GM19240 (cell line): ENCODE data around the gene NUP88.
"Not testable (repeated sequence)": the region's sequence is repeated elsewhere in the genome, so short reads cannot be mapped to it uniquely, and the experiment has no call there.

ENCODE experiments used
- DNase-seq: peaks from one replicate; pipeline ENCODE4 v3.0.0; 2011; ENCODE audit warnings: low spot score; ENCODE audit not compliant: insufficient read length

The NUP88 gene

GRCh38 chr17:5419356-5419958 is at the start of gene NUP88:
TSS of gene NUP88 (minus strand) at chr17:5419662. CDS start at chr17:5419650, 12 bp downstream.
- peak; percentile 90 for DNase-seq

DNA sequence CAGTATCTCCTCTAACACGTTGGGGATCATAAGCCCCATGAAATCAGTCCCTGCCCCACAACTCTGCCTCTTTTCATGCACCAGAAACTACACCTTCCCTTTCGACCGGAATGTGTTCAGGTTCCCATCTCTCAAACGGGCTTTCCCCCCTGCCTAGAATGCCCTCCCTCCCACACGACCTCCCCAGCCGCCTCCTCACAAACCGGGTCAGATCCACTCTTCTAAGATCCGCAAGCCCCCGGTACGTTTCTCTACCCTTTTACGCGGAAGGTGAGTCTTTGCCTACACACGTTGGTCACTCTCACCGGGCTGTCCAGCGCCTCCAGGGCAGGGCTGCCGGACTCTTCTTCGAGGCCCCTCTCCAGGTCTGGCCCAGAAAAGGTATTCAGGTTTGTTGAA is 48.6 kb upstream of the NUP88 start:
- DNase-seq, result no peak

- DNase-seq, result no peak
Measured at GRCh38 chr17:5467416-5467815, 48.0 kb upstream of the NUP88 start.

DNA sequence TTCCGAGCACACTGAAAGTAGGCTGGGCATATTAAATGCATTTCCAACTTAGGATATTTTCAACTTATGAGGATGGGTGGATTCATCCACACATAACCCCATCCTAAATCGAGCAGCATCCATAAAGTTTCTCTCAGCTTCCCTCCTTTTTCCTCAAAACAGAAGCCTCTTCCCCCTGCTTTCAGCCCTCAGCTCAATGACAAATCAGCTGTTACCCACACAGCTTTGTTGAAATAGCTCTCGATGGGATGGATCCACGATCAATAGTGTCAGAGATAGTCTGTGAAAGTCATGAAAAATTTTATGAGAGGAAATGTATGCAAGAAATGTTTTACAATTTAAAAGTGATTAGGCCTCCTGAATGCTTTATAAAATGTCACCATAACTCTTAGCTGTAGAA is 46.8 kb upstream of the NUP88 start:
- DNase-seq, result no peak

- no peak for DNase-seq
Measured at GRCh38 chr17:5464717-5465507, 45.5 kb upstream of the NUP88 start.

GRCh38 chr17:5446786-5447185 is 27.3 kb upstream of the NUP88 start:
- no peak for DNase-seq

- no peak for DNase-seq
Measured at GRCh38 chr17:5444209-5444608, 24.7 kb upstream of the NUP88 start.

DNA sequence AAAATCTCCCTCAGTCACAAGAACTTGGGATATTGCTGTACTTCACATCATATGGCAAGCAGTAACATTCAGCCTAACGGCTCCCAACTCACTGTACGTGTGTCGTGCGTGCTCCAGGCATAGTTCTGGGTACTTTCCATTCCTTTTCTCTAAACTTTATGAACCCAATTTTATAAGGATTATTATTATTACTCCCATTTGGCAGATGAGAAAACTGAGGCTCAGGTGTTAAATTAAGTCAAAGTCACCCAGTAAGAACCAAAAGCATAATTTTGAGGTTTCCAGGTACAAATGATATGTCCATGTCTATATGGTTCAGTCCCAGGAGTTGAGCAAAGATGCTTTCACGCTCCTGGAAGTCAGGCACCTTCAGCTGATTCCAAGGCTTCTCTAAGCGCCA is 24.3 kb upstream of the NUP88 start:
- DNase-seq, result no peak

- no peak for DNase-seq
Measured at GRCh38 chr17:5439446-5439764, 19.9 kb upstream of the NUP88 start.

DNA sequence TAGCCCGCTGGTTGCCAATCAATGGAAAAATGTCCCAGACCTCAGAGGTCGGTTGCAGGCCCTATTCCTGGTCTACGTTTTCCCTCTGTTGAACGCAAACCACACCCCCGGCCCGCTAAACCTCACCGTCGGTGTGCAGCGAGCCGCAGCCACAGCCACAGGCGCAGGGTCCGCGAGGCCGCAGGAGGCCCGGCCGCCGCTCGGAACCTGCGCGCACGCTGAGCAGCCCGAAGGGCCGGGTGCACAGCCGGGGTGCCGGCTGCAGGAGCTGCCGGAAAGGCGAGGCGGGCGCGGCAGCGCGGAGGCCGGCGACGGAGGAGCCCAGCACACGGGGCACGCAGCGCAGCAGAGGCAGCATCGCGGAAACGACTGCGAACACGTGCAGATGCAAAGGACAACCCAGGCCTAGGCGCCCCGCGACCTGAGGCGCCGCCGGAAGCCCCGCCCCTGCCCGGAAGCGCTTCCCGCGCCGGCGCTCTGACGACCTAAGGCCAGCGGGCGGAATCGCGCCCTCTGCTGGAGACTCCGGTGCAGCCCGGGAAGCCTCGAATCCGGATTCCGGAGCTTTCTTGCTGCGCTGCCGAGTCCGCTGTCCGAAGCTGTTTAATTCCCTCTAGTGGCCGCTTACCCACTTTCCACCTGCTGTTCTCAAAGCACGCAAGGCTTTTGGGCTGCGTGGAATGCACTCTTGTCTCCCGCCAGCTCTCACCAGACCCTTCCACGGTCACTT is 19.4 kb upstream of the NUP88 start, which contains the start of gene C1QBP:
TSS of gene C1QBP (minus strand) at position 440 of the 730 bp plus-strand sequence. CDS start at position 358, 82 bp downstream.
- peak; percentile 89 for DNase-seq

DNA sequence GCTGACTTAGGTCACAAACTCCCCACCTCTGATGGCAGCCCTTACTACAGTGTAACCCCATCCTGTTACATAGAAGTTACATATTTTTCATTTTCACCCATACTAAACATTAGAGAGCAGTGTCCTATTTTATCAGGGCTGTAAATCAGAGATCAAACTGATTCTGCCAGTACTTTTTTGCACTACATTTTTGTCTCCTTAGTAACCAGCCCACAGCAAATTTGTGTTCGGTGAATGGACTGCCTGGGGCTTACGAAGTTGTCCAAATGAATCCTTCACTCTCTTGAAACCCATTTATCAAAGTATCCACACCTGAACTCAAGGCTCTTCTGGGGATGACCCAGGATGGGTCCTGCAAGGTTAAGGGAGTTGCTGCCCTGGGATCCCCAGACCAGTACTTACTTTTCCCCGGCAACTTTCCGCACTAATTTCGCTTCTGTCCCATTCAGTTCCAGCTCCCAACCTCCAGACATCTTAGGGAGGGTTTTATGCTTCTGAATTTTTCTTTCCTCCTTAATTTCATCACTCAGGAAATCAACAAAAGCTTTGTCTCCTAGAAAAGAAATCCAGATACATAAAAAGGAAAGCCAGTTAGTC is 18.4 kb upstream of the NUP88 start:
- no peak for DNase-seq

- not testable (repeated sequence) for DNase-seq
Measured at GRCh38 chr17:5435781-5436315, 16.4 kb upstream of the NUP88 start.

DNA sequence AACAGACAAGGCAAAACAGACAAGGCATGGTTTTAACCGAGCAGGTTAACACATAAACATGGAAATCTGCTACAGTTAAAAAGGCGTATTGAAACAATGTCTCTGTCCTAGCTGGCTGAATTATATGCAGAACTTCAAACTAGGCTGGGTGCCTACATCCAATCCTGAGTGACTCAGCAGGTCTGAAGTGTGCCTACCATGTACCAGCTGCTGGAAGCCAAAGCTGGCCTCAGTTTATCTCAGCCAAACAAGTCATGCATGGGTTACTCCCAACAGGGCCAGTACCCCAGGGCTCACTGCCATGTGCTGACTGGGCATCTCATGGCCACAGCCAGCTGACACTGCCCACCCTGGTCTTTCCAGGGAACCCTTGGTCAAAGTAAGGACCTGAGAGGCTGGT is 15.5 kb upstream of the NUP88 start:
- DNase-seq, result no peak

DNA sequence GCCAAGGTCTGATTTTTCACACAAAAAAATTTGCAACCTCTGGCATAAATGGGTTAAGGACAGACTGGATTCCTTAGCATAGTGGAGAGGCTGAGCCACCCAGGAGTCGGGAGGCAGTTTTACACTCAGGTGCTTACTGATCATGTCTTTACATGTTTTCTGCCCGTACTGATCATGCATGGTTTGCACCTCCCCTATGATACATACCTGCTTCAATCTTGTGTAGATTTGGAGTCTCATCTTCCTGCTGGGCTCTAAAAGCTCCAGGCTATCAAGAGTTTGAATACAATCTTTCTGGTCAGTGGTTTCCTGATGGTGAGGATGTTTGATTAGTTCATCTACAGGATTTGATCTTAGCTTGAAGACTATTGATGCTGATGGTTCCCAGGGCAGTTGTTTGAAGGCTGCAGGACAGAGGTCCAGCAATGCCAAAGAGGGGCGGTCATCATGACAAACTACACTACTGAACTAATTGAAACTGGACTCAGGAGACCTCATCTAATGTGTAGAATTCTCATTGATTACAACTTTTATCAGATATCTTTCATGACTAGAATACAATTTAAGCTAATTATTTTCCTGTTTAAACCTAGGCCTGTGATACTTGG is 12.6 kb upstream of the NUP88 start:
- DNase-seq, result no peak

GRCh38 chr17:5431234-5431633 is 11.8 kb upstream of the NUP88 start:
- DNase-seq, result not testable (repeated sequence)

DNA sequence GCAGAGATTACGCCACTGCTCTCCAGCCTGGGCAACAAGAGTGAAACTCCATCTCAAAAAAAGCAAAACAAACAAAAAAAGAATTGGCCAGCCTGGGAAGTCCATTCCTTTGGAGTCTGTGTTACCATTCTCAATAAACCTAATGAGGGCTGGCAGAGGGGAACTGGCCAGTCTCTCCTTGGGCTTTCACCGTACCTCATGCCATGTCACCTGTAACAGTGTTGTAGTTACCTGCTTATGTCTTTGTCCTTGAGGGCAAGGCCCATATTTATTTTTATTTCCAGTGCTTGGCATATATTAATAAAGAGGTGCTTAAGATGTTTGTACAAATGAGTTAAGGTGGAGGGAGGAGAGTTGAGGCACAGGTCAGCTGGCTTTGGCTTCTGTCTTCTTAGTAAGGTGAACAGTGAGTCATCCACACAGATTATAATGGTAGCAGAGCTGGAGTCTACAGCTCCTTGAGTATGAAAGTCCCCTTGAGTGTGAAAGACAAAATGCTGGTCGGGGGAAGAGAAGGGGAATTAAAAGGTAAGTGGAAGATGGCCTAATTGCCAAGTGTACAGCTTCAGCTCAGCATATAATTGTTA is 11.0 kb upstream of the NUP88 start:
- no peak for DNase-seq

DNA sequence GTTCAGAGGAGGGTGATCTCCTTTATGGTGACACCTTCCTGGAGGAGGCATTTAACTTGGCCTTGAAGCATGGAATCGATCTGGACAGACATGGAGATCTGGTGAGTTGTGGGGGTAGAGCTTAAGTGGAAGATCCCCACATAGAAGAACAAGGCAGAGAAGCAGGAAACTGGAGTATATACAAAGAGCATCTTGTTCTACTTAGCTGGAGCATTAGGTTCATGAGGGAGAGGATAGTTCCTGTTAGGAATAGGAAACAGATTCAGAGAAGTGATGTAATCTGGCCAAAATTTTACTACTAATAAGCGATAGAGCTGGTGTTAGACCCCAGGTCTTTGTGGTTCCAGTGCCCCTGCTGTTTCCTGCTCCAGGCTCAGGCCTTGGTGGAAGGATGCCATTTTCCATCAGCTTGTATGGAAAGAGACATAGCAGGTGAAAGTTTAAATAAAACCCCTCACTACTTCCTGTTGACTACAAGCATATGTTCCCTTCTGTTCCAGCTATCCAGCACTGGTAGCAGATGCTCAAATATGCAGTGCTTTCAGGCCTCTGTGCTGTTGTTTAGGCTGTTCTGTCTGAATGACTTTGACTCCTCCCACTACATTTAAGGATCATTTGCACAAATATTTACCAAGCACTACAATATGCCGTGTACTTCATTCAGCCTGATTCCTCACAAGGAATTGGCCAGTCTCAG is 9.9 kb upstream of the NUP88 start:
- no peak for DNase-seq

GRCh38 chr17:5425826-5426225 is 6.4 kb upstream of the NUP88 start:
- no peak for DNase-seq

- no peak for DNase-seq
Measured at GRCh38 chr17:5424909-5425308, 5.4 kb upstream of the NUP88 start.

DNA sequence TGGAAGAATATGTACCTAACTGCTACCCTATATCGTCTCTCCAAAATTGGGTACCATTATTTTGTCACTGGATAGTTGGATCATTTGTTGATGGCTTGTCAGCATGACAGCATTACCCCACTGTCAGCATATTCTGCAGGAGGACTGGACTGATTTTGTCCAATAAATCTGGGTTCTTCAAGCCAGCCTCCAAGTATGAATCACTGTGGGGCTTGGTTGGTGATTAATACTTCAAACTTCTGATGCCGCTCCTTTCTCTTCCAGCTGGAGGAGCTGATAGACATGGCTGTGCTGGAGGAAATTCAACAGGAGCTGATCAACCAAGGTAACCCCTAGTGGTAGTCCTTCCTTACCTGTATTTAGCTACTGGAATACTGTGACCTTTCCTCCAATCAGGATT is 3.0 kb upstream of the NUP88 start:
- no peak for DNase-seq
